Mesenchymal stem cell (in vitro differentiated cells and primary cell): ENCODE measurements around the gene CHDH.

Experiments
- DNase-seq: peaks from one replicate; pipeline ENCODE4 v3.0.0-alpha.2; 2013
- H2AFZ ChIP-seq: one replicate; pipeline ENCODE4 v1.6.1; 2013; ENCODE audit warnings: low read depth, mild to moderate bottlenecking, control low read depth, inconsistent platforms, low read length, moderate library complexity
- H2AK5ac ChIP-seq: 2 replicates; pipeline ENCODE4 v1.6.1; 2013; ENCODE audit warnings: low read length, moderate library complexity, mild to moderate bottlenecking, inconsistent platforms; ENCODE audit not compliant: severe bottlenecking
- H2BK120ac ChIP-seq: one replicate; pipeline ENCODE4 v1.6.1; 2013; ENCODE audit warnings: low read depth, mild to moderate bottlenecking, inconsistent platforms, low read length, moderate library complexity
- H2BK12ac ChIP-seq, 2 experiments: one replicate each; pipeline ENCODE4 v1.6.1; 2013; ENCODE audit warnings: inconsistent platforms in 2 of 2, low read length in 2 of 2, mild to moderate bottlenecking in 2 of 2, moderate library complexity in 2 of 2, control low read depth in 1 of 2
- H2BK15ac ChIP-seq: one replicate; pipeline ENCODE4 v1.6.1; 2013; ENCODE audit warnings: mild to moderate bottlenecking, low read depth, inconsistent platforms; ENCODE audit not compliant: poor library complexity, severe bottlenecking
- H2BK5ac ChIP-seq: 2 replicates; pipeline ENCODE4 v1.6.1; 2013; ENCODE audit warnings: low read depth, mild to moderate bottlenecking, low read length, control low read depth, inconsistent platforms; ENCODE audit not compliant: poor library complexity, severe bottlenecking
- H3K14ac ChIP-seq, 2 experiments: one replicate each; pipeline ENCODE4 v1.6.1; 2013; ENCODE audit warnings: inconsistent platforms in 2 of 2, low read length in 2 of 2, control low read depth in 1 of 2, mild to moderate bottlenecking in 1 of 2, moderate library complexity in 1 of 2
- H3K18ac ChIP-seq, 2 experiments: one replicate each; pipeline ENCODE4 v1.6.1; 2013; ENCODE audit warnings: inconsistent platforms in 2 of 2, low read length in 2 of 2, control low read depth in 1 of 2, low read depth in 1 of 2, mild to moderate bottlenecking in 1 of 2
- H3K23ac ChIP-seq, 2 experiments: one replicate each; pipeline ENCODE4 v1.6.1; 2013; ENCODE audit warnings: inconsistent platforms in 2 of 2, low read length in 2 of 2, mild to moderate bottlenecking in 2 of 2, moderate library complexity in 2 of 2, control low read depth in 1 of 2
- H3K27ac ChIP-seq: 2 replicates; pipeline ENCODE4 v1.5.1; 2013; ENCODE audit warnings: mild to moderate bottlenecking, moderate library complexity, low read length, control low read depth, inconsistent platforms; ENCODE audit not compliant: poor library complexity, severe bottlenecking
- H3K27me3 ChIP-seq, 2 experiments: 2 replicates each; pipeline versions ENCODE4 v1.6.1 to v1.7.0; 2013; ENCODE audit warnings: low read length in 2 of 2, mild to moderate bottlenecking in 2 of 2, moderate library complexity in 2 of 2, control low read depth in 1 of 2, inconsistent platforms in 1 of 2; ENCODE audit not compliant: control insufficient read depth in 1 of 2, insufficient read depth in 1 of 2
- H3K36me3 ChIP-seq, 2 experiments: 2 replicates each; pipeline versions ENCODE4 v1.6.1 to v1.7.0; 2013; ENCODE audit warnings: low read length in 2 of 2, control low read depth in 1 of 2, inconsistent platforms in 1 of 2, low read depth in 1 of 2, mild to moderate bottlenecking in 1 of 2; ENCODE audit not compliant: insufficient read depth in 2 of 2, control insufficient read depth in 1 of 2
- H3K4ac ChIP-seq, 2 experiments: one replicate each; pipeline ENCODE4 v1.6.1; 2013; ENCODE audit warnings: inconsistent platforms in 2 of 2, low read length in 2 of 2, mild to moderate bottlenecking in 2 of 2, moderate library complexity in 2 of 2, control low read depth in 1 of 2, low read depth in 1 of 2
- H3K4me1 ChIP-seq: 2 replicates; pipeline ENCODE4 v1.6.1; 2013; ENCODE audit warnings: low read depth, low read length, control low read depth; ENCODE audit not compliant: control insufficient read depth, insufficient read depth
- H3K4me2 ChIP-seq: 2 replicates; pipeline ENCODE4 v1.6.1; 2013; ENCODE audit warnings: low read length, mild to moderate bottlenecking, inconsistent platforms; ENCODE audit not compliant: poor library complexity, severe bottlenecking
- H3K4me3 ChIP-seq, 2 experiments: 2 replicates each; pipeline versions ENCODE4 v1.5.1 to v1.7.0; 2013; ENCODE audit warnings: low read length in 2 of 2, mild to moderate bottlenecking in 2 of 2, control low read depth in 1 of 2, low read depth in 1 of 2; ENCODE audit not compliant: insufficient read depth in 1 of 2
- H3K79me1 ChIP-seq: replicated peaks from 2 replicates; pipeline ENCODE4 v1.6.1; 2013; ENCODE audit warnings: mild to moderate bottlenecking, control low read depth, low read length, inconsistent platforms; ENCODE audit not compliant: poor library complexity, severe bottlenecking
- H3K9ac ChIP-seq: 2 replicates; pipeline ENCODE4 v1.7.0; 2013; ENCODE audit warnings: mild to moderate bottlenecking, low read length, moderate library complexity
- H3K9me3 ChIP-seq: 2 replicates; pipeline ENCODE4 v1.7.0; 2013; ENCODE audit warnings: mild to moderate bottlenecking, low read length; ENCODE audit not compliant: control insufficient read depth
- H4K8ac ChIP-seq: one replicate; pipeline ENCODE4 v1.6.1; 2013; ENCODE audit warnings: inconsistent platforms, mild to moderate bottlenecking, low read length, moderate library complexity
- H4K91ac ChIP-seq: one replicate; pipeline ENCODE4 v1.6.1; 2013; ENCODE audit warnings: mild to moderate bottlenecking, low read length, inconsistent platforms
- WGBS: methylation state at CpG from one replicate; pipeline ENCODE4 v1.1.7; 2013; ENCODE audit warnings: mixed read lengths; 5-methylcytosine and 5-hydroxymethylcytosine counted together

CHDH gene

GRCh38 chr3:53850895-53851294 is 4.7 kb upstream of the CHDH start:
- Histone ChIP-seq H2BK5ac (no peak overlapping the region), H2BK12ac (no peak overlapping the region), H3K18ac (no peak overlapping the region), H3K9me3 (no peaks in the 10 kb centered on the region), H3K23ac (no peak overlapping the region), H3K27ac (no peak overlapping the region), H3K36me3 (no peaks in the 10 kb centered on the region), H2BK120ac (no peak overlapping the region), H2AK5ac (no peak overlapping the region), H3K4me2 (no peak overlapping the region), H2AFZ (no peak overlapping the region), H3K4ac (no peak overlapping the region), H3K27me3 (peaks cover 18 to 21% of the 10 kb centered on the region in 2 experiments), H3K79me1 (no peaks in the 10 kb centered on the region), H2BK15ac (no peak overlapping the region), H4K8ac (no peak overlapping the region), H3K14ac (no peak overlapping the region), H3K9ac (no peak overlapping the region), H3K4me3 (no peak overlapping the region), H3K4me1 (peaks cover 8% of the 10 kb centered on the region), H4K91ac (no peak overlapping the region)
- WGBS: 85% methylated on average over 5 of the region's 5 CpGs
- peak; percentile 14 for DNase-seq

GRCh38 chr3:53849916-53850315 is 3.7 kb upstream of the CHDH start:
- Histone ChIP-seq H3K4me3 (no peak overlapping the region), H2BK120ac (no peak overlapping the region), H2BK15ac (no peak overlapping the region), H3K9me3 (no peaks in the 10 kb centered on the region), H3K4me2 (no peak overlapping the region), H2AK5ac (no peak overlapping the region), H2BK5ac (no peak overlapping the region), H3K4ac (no peak overlapping the region), H3K36me3 (no peaks in the 10 kb centered on the region), H3K23ac (no peak overlapping the region), H3K4me1 (peaks cover 11% of the 10 kb centered on the region), H4K8ac (no peak overlapping the region), H3K9ac (no peak overlapping the region), H4K91ac (no peak overlapping the region), H3K79me1 (no peaks in the 10 kb centered on the region), H3K18ac (no peak overlapping the region), H2BK12ac (no peak overlapping the region), H3K27ac (no peak overlapping the region), H3K27me3 (peaks cover 18 to 28% of the 10 kb centered on the region in 2 experiments), H2AFZ (no peak overlapping the region), H3K14ac (no peak overlapping the region)
- DNase-seq: no peak
- WGBS: 95% methylated on average over 7 of the region's 7 CpGs

GRCh38 chr3:53846851-53847155 is 584 bp upstream of the CHDH start:
- Histone ChIP-seq H3K4me2 (no peak overlapping the region), H3K36me3 (no peaks in the 10 kb centered on the region), H3K14ac (no peak overlapping the region), H2AFZ (no peak overlapping the region), H3K18ac (no peak overlapping the region), H2BK15ac (no peak overlapping the region), H4K91ac (no peak overlapping the region), H2BK120ac (no peak overlapping the region), H3K4me1 (peaks cover 14% of the 10 kb centered on the region), H3K4ac (no peak overlapping the region), H3K79me1 (no peaks in the 10 kb centered on the region), H3K9me3 (no peaks in the 10 kb centered on the region), H3K27me3 (peaks cover 18 to 29% of the 10 kb centered on the region in 2 experiments), H2BK5ac (no peak overlapping the region), H3K4me3 (peak overlapping the region in 1 of 2 experiments; percentile 82), H4K8ac (no peak overlapping the region), H3K27ac (no peak overlapping the region), H3K9ac (no peak overlapping the region), H2AK5ac (no peak overlapping the region), H3K23ac (no peak overlapping the region), H2BK12ac (no peak overlapping the region)
- whole genome bisulfite sequencing: 81% methylated on average over 10 of the region's 10 CpGs
- no peak for DNase-seq

GRCh38 chr3:53845881-53846133 is 412 bp downstream of the CHDH start:
- Histone ChIP-seq H4K8ac (no peak overlapping the region), H3K18ac (no peak overlapping the region), H3K14ac (no peak overlapping the region), H2BK15ac (no peak overlapping the region), H3K4me2 (peak overlapping the region; percentile 98), H4K91ac (no peak overlapping the region), H3K4ac (no peak overlapping the region), H3K4me3 (peak overlapping the region; percentile 71 to 82), H3K27ac (no peak overlapping the region), H3K4me1 (peaks cover 14% of the 10 kb centered on the region), H2AFZ (no peak overlapping the region), H3K9me3 (no peaks in the 10 kb centered on the region), H3K23ac (no peak overlapping the region), H3K27me3 (peaks cover 18 to 29% of the 10 kb centered on the region in 2 experiments), H2BK120ac (no peak overlapping the region), H2BK5ac (no peak overlapping the region), H2BK12ac (no peak overlapping the region), H3K36me3 (no peaks in the 10 kb centered on the region), H2AK5ac (no peak overlapping the region), H3K9ac (peak overlapping the region; percentile 79), H3K79me1 (no peaks in the 10 kb centered on the region)
- 0% methylated on average over 30 of the region's 34 CpGs for WGBS
- DNase-seq: no peak
